M059J (cell line): ENCODE measurements around the gene FUOM. TPM values are rescaled to one million over a fixed set of nuclear protein-coding genes. Genes with fewer than 3 reads are reported as not detected.
"Not testable (repeated sequence)": the region's sequence is repeated elsewhere in the genome, so short reads cannot be mapped to it uniquely, and the experiment has no call there.

Source experiments
- DNase-seq: peaks from one replicate; pipeline ENCODE4 v3.0.0-alpha.2; 2012; ENCODE audit warnings: low read depth
- total RNA-seq: library from RNA; depleted of rRNA; stranded (reverse); fragments of >200 nt; shearing (Covaris generic); gene quantifications from 2 replicates; pipeline ENCODE4 v1.2.3, GENCODE V29; 2014

Gene FUOM
- total RNA-seq, 1 experiment from 2014 or later, result 6.5 TPM

DNA sequence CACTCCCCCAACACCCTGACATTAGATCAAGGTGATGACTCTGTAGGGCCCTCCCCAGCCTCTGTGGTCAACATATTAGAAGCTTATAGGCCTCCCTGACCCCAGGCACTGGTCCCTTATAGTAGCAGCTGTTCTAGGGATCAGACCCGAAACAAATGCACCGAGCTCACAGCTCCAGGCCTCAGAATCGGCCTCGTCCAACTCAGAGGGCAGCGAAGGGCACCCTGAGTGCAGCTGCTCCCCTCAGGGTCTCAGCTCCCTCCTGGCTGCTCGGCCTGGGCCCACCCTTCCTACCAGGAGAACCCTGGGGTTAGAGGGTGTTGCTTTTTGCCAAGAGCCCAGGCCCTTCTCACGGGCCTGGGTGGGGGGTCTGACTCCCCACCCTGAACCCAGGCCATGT lies 10.3 kb upstream of the FUOM start:
- no peak for DNase-seq

DNA sequence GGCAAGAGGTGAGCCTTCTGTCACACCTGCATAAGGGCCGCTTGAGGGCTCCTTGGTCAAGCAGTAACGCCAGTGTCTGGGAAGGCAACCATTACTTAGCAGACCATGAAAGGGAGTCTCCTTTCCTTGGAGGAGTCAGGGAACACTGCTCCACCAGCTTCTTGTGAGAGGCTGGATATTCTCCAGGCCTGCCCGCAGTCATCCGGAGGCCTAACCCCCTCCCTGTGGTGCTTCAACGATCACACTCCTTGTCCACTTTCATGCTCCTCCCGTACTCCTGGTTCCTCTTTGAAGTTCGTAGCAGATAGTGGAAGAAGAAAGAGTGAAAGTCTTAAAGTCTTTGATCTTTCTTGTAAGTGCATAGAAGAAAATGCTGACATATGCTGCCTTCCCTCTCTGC lies 9.6 kb upstream of the FUOM start:
- not testable (repeated sequence) for DNase-seq

DNA sequence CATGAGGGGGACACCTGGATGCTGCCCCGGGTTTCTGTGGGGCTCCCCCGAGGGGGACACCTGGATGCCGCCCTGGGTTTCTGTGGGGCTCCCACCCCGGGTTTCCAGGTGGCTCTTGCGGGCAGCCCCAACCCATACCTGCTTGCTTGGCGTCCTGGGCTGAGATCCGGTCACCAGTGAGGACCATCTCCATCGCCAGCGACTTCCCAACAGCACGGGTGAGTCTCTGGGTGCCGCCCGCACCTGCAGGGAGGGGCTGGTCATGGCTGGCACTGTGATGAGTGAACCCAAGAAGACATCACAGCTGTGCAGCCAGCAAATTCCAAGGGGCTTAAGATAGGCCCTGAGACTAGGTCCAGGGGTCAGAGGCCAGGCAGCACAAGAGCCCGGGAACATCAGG lies 8.9 kb upstream of the FUOM start:
- no peak for DNase-seq

DNA sequence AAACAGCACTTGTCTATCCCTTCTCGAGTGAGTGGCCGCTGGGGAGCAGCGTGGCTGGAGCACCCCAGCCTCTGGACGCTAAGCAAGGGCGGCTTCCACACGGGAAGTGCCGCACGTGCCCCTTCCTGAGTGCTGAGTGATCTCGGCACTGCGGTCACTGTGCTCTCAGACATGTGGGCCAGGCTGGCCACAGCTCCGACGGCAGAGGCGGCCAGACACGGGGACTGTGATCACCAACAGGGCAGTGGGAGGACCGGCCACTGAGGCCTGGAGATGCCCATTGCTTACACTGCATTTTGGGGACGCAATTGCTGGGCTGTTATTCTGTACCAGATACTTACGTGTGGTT lies 8.3 kb upstream of the FUOM start:
- DNase-seq, result no peak

DNA sequence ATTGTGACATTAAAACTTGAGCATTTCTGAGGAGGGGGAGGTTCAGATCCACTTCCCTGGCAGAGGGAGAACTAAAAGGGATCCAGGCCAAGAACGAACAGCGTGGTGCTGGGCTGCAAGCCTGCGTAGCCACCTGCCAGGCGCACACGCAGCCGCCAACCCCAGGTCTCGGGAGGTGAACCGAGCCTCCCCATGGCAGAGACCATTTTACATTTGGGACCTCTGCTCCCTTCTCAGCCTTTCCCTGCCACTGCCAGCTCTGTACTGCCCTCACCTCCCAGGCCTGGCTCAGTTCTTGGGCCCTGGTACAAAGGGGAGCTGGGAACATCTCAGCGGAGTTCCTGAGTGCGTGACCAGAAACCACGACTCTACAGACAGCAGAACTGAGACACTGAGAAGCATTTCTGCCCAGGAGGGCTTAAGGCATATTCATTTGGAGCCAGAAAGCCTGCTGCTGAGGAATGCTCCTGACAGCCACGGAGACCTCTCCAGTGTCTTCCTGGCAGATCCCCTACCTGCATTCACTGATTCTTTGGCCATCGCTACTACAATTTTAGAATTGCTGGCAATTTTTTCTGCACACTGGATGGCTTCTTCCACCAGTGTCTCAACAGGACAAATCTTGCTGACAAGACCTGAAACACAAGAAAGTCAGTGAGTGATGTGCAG lies 7.8 kb upstream of the FUOM start:
- DNase-seq, result no peak

- DNase-seq, result no peak
Observed at GRCh38 chr10:133364645-133365431, 7.0 kb upstream of the FUOM start.

GRCh38 chr10:133362846-133363245 lies 5.0 kb upstream of the FUOM start:
- no peak for DNase-seq

- DNase-seq, result no peak
Observed at GRCh38 chr10:133361773-133362441, 4.1 kb upstream of the FUOM start.

DNA sequence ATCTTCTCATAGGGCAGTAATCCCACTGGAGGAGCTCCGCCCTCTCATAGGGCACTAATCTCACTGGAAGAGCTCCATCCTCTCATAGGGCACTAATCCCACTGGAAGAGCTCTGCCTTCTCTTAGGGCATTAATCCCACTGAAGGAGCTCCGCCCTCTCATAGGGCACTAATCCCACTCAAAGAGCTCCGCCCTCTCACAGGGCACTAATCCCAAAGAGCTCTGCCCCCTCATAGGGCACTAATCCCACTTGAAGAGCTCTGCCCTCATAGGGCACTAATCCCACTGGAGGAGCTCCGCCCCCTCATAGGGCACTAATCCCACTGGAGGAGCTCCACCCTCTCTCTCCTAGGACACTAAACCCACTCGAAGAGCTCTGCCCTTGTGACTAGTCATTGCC lies 3.4 kb upstream of the FUOM start:
- DNase-seq, result no peak

DNA sequence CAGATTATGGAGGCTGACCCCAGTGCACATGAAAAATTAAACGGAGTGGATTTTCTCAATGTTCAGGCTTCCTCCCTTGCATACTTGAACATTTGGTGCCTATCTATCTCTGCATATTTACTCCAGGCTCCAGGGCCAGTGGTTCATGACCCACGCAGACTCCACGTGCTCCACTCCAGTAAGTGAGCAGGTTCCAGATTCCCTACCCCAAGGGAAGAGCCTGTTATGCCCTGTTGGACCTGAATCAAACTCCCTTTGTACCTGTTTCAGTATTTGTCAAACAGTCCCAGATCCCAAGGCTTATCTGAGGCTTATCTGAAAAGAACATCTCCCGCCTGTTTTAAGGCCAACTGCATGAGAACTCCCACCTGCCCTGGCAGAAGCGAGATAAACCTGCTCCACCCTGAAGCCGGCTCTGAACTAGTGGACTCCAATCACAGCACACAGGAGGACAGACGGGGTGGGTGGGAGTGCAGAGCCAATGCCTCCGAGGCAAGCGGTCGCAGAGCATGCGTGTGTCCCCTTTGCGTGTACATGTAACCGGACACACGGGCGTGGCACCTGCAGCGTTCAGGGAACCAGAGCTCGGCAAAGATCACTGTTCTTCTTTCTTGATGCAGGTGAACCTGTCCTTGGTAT lies 2.3 kb upstream of the FUOM start:
- no peak for DNase-seq

DNA sequence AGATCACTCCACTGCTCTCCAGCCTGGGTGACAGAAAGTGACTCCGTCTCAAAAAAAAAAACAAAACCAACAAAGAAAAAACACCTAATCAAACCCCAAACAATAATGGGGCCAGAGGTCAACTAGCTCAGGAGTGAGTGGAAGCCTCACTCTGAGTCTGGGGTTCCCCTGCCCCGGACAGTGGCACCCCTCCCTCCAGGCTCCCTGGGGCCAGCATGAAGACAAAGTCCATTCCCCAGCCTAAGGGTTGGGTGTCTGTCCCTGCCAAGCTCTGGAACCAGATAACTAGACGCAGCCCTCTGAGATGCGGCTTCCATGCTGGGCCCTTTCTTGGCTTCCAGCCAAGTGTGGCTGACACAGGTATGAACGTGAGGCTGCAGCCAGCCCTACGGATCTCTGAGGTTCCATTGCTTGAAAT lies 1.7 kb upstream of the FUOM start:
- no peak for DNase-seq

DNA sequence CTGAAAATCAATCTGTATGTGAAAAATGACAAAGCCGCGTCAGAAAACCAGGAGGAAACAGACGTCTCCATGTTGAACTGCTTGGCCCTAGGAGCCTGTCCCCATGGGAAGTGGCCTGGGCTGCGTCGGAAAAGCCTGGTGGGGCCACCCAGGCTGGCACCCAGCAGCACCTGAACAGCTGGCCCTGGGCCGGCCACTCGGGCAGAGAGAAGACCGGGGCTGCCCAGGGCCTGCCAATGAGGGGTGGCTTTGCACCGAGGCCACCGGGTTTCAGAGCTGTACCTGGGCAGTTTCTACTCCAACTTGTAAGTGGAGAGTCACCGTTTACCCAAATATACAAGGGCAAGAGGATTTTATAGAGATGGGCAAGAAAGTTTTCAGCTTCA lies 1.1 kb upstream of the FUOM start:
- no peak for DNase-seq

- no peak for DNase-seq
Observed at GRCh38 chr10:133358162-133358924, 524 bp upstream of the FUOM start.

DNA sequence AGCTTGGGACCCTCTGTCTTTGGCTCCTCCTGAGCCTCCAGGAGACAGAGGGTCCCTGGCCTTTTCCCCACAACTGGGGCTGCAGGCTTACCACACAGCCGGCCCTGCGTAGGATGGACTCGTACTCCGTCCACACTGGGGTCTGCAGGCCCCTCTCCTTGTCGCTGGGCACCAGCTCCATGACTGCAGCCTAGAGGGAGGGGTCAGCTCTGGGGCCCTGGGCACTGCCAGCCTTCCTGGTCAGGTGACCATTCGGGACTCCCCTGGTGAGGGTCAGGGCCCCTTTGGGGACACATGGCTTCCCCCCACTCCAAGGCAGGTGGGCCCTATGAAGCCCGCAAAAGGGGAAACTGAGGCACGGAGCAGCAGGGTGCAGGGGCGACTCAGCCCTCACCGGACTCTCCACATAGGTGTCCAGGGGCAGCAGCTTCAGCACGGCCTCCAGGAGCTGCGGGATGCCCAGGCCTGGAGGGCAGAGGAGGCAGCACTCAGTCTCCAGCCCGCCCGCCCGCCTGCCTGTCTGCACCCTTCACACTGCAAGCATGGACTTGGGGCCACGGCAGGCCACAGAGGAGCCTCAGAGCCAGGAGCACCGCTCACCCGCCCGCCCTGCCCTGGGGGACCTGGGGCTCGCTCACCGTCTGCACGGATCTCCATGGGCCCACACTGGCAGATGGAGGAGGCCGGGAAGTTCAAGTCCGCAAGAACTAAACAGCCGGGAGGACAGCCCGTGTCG lies 1.1 kb downstream of the FUOM start:
- no peak for DNase-seq

- no peak for DNase-seq
Observed at GRCh38 chr10:133355991-133356390, 1.8 kb downstream of the FUOM start.

DNA sequence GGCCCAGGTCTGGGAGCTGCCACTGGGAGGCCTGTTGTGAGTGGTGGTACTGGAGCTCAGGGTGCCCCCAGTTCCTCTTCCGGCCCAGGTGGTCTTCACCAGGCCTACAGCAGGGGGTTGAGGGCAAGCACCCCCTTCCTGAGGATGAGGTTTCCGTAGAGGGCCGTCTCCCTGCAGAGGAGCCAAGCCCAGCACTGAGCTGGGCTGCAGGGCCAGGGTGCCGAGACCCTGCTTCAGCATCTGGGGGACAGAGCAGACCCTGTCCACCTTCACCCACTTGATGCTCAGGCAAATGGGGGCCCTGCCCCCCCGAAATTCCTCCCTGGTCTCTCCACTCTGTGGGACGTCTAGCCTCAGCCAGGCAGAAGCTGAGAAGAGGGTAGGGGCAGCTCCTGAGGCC lies 2.6 kb downstream of the FUOM start:
- DNase-seq, result no peak

GRCh38 chr10:133354672-133355240 lies 3.1 kb downstream of the FUOM start:
- no peak for DNase-seq

GRCh38 chr10:133353988-133354605 lies 3.7 kb downstream of the FUOM start:
- DNase-seq, result no peak

DNA sequence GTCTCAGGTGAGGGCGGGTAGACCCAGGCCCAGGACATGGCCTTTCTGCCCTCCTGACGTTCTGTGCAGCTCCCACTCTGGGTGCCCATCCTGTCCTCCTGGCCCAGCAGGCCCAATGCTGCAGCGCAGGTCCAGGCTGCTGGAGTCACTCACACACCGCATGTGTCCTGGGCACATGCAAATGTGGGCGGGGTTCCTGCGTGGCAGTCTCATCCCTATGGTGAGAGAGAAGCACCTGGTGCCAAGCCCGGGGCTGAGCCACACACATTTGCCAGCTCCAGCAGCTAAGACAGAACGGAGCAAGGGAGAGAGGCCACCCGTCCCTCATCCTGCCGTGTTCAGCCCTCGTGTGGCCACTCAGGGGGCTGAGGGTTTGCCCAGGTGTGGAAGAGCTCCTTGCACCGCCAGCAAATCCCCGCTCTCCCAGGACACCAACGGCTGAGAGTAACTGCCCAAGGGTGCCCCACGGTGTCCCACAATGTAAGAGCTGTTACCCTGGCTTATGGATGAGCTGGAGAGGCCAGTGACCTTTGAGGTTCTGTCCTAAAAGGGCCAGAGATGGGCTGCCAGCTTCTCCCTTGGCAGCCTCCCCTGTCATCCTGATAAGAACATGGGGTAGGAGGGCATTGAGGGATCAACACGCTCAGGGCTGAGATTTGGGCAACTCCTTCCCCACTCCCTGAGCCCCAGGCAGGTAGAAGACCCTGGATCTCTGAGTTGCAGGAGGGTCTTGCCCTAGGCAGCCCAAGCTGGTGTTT lies 4.4 kb downstream of the FUOM start:
- no peak for DNase-seq
